ENCODE data around the gene ATP10B.

ATP10B gene

GRCh38 chr5:160565376-160565775 is 286.6 kb downstream of the ATP10B start:
- in situ Hi-C loops (cut with HindIII; ENCODE audit: low sequenced_read_pairs): no loop called here

- in situ Hi-C loops (cut with HindIII; ENCODE audit: low sequenced_read_pairs): no loop called here
Measured at GRCh38 chr5:160556846-160557245, 295.2 kb downstream of the ATP10B start.

DNA sequence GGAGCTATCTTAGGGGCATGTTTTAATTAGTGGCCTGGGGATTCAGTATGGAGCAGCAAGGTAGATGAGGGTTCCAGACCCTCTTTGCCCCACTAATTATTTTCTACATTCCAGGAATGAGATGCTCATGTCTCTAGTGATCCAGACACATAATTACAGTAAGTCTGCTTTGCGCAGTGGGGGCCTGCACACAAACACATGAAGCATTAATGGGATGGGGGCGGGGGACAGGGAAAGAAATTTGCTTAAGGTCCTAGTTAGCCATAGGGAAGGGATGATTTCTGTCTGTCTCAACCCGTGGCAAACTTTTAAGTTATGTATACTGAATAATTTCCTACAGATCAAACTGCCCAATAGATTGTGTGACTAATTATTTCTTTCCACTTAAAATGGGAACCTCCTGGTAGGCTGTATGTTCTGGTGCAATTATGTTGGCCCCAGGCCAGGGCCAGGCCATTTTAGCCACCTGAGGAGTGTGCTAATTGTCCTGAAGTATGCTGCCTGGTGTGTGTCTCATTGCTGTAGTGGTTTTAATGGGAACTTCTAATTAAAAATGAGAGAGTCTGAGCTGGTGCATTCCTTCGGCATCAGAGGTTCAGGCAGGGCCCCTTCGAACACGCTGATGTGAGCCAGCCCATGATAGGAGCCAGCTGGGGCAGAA is 295.9 kb downstream of the ATP10B start:
- in situ Hi-C loops (cut with HindIII; ENCODE audit: low sequenced_read_pairs): no loop called here

DNA sequence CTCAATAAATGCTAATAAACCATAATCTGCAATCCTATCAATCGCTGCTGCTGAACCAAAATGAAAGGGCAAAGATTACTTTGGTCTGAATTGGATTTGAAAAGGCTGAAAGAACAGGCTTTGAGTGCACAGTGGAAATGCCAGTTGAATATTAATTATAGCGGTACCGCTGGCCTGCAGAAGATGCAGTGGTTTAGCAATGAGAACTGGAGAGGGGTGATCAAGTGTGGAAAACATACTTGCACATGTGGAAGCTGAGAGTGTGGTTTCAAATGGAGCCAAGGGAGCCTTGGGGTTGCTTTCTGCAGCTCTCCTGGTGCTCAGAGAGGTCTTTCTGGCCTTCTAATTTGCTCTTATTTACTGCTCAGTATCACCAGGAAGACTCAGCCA is 296.4 kb downstream of the ATP10B start:
- in situ Hi-C loops (cut with HindIII; ENCODE audit: low sequenced_read_pairs): no loop called here

DNA sequence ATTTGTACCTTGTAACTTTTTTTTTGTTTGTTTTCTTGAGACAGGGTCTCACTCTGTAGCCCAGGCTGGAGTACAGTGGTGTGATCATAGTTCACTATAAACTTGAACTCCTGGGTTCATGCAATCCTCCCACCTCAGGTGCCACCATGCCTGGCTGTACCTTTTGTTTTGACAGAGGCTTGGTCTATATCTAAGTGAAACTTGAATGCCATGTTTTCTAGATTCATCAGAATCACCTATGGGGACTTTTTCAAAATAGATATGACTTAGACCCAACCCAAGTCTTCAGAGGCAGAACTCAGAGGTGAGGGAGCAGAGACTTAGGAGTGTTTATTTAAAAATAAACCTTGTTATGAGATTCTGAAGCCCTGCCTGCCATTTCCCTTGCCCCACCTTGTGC is 301.9 kb downstream of the ATP10B start:
- in situ Hi-C loops (cut with HindIII; ENCODE audit: low sequenced_read_pairs): no loop called here

DNA sequence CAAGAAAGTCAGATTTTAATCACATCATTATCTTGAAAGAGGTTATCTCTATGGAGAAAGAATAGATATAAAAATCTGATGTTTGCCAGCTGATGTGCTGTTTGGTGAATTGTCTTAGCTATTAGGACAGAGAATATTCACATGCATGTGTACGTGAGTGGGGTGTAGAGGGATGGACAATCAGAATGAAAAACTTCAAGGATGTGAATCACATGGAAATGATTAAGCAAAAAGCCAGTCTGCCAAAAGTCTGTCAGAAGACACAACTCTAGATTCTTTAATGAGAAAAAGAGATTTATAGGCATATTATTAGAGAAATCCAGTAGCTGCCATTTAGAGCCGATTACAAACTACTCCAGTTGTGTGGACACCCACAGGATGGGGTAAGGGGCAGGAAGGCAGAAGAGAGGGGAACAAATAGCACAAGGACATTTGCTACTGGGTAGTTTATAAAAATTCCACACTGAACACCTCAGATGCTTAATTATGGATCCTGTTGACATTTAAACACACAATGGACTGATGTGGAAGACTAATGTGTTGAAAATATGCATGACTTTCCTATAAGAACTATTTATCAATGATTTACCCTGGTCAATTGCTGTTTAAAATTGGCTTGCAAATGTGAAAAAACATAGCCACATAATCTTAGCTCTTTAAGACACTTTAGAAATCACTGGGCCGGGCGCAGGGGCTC is 302.9 kb downstream of the ATP10B start:
- in situ Hi-C loops (cut with HindIII; ENCODE audit: low sequenced_read_pairs): no loop called here

GRCh38 chr5:160547872-160548271 is 304.1 kb downstream of the ATP10B start:
- in situ Hi-C loops (cut with HindIII; ENCODE audit: low sequenced_read_pairs): no loop called here

DNA sequence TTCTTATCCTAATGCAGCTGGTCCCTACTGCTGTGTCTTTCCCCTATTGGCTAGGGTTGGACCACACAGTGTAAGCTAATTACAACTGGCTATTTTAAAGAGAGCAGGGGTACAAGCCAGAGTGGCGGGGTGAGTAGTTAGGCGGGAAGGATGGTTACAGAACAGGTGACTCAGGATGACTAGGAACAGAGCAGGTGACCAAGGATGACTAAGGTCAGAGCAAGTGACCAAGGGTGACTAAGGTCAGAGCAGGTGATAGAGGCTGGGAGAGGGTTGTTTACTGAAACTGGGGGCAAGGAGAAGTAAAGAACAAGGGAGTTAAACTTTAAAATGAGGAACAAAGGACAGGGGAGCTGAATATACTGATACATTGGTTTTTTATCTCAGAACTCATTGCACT is 304.9 kb downstream of the ATP10B start:
- in situ Hi-C loops (cut with HindIII; ENCODE audit: low sequenced_read_pairs): no loop called here

GRCh38 chr5:160545832-160546231 is 306.2 kb downstream of the ATP10B start:
- in situ Hi-C loops (cut with HindIII; ENCODE audit: low sequenced_read_pairs): no loop called here

DNA sequence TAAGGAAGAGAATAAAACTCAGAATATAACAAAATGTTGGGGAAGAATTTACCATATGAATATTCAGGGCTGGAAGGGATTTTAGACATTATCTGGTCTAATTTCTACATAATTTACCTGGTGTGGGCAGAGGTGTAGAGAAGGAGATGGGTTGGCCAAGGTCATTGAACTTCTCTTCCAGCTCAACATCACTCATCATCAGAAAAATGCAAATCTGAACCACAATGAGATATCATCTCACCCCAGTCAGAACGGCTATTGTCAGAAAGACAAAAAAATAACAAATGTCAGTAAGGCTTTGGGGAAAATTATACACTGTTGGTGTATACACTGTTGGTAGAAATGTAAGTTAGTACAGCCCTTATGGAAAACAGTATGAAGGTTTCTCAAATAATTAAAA is 308.6 kb downstream of the ATP10B start:
- in situ Hi-C loops (cut with HindIII; ENCODE audit: low sequenced_read_pairs): no loop called here

DNA sequence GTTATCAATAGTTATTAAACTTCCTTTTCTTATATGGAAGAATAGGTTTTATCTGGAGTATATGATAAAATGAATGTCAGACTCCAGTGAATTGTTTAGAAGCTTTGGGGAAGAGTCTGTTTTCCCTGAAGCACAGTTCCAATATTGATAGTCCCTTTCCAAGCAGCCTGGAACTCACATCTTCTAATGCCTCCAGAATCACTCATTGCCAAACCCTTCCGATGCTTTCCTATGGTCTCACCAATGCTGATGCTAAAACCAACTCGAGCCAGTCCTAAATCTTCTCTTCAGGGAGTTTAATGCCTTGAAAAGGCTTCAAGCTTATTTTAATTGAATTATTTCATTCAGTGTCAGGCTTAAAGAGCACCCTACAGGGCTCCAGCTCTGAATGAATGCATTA is 309.2 kb downstream of the ATP10B start:
- in situ Hi-C loops (cut with HindIII; ENCODE audit: low sequenced_read_pairs): no loop called here

DNA sequence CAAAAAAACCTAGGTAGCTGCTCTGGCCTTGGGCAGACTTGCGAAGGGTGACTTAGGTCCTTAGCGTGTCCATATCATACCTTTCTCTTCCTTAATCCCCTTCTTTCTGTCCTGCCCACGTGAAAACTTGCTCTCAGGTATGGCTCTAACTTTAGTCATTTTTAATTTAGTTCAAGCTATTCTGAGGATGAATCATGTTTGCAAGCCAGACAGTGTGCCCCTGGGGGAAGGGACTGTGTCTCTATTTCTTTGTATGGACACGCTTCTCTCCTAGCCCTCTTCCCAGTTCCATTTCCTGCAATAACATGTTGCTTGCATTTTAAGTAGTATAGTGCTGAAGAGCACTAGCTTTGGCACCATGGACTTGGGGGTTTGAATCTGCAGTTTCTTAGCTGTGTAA is 309.7 kb downstream of the ATP10B start:
- in situ Hi-C loops (cut with HindIII; ENCODE audit: low sequenced_read_pairs): no loop called here

DNA sequence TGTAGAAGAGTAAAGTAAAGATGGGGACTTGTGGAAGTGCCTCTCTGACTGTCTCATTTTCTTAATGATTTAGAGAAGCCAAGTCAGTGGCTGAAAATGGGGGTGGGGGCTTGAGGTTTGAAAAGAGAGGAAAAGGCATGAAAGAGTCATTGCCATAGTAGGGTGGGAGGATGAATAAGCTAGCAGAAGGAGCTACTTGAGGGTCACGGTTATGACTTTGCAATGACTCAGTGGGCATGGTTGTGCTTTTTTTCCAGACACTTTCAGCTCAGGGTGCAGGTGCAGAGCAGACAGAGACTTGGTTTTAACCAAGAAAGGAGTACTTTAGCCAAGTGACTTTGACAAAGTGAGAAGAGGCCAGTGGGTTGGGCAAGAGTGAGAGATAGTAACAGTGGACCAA is 312.6 kb downstream of the ATP10B start:
- in situ Hi-C loops (cut with HindIII; ENCODE audit: low sequenced_read_pairs): no loop called here

GRCh38 chr5:160537940-160538339 is 314.1 kb downstream of the ATP10B start:
- in situ Hi-C loops (cut with HindIII; ENCODE audit: low sequenced_read_pairs): no loop called here

DNA sequence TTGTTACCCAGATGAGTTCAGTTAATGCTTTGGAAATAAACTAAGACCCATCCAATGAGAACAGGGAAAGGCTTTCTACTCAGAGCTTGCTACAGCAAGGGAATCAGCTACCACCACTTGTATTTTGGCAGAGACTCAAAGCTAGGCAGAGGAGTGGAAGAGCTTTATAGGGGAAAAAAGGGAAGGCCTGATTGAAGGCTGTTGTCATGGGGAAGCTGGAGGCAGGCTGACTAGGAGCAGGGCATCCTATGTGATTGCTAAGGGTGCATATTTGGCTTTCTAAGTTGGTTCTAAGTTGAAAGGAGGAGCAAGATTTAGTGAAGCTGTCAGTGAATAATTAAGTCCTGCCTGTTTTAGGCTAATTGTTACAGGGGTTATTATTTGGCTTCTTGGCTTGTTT is 314.9 kb downstream of the ATP10B start:
- in situ Hi-C loops (cut with HindIII; ENCODE audit: low sequenced_read_pairs): no loop called here

DNA sequence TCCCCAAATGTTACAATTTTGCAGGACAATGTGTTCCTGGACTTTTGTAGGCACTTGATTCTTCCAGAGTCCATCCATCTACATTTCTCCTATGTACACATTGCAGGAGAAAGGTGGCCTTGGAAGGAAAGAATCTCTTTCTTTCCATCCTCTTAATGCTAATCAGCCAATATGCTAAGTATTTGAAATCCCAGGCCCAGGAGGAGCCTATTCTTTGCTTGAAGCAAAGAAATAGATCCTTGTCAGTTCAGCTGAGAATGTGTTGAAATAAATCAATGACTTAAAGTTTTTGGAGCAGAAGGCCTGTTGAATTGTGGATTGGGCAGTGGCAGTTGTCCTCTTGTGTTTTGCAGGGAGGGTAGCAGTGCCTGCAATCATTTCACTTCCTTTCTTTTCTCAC is 317.1 kb downstream of the ATP10B start:
- in situ Hi-C loops (cut with HindIII; ENCODE audit: low sequenced_read_pairs): no loop called here

- in situ Hi-C loops (cut with HindIII; ENCODE audit: low sequenced_read_pairs): no loop called here
Measured at GRCh38 chr5:160534125-160534524, 317.9 kb downstream of the ATP10B start.

DNA sequence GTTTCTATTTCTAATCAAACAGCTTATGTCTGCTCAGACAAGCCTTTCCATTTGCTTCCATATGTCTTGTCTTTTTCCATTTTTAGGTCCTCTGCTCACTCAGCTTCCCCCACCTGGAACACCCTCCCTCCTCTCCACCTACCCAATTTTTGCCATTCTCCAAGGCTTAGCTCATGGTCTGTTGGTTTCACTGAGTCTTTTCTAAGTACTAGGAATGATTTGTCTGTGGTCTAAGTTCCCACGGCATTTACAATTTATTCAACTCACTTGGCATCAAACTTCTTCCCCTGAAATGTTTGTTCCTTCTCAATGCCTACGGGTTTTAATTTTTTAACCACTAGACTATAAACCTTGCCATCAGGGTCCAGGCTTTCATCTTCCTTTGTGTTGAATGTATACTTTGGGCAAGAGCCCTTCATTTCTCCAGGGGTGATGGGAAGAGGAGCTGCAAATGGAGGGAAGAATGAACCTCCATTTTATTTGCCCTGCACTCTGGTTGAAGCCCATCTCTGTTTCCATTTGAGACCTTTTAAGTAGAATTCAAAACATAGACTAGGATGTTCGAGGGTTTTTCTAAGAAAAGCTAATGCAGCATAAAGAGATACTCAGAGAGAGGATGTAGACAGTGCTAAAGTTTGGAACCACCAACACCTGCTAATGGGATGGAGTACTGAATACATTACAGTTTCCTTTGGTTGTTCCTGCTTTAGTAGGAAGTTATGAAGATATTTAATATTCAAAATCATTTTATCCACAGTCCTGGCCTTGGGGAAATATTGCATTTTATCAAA is 326.3 kb downstream of the ATP10B start:
- in situ Hi-C loops (cut with HindIII; ENCODE audit: low sequenced_read_pairs): no loop called here

GRCh38 chr5:160524827-160525226 is 327.2 kb downstream of the ATP10B start:
- in situ Hi-C loops (cut with HindIII; ENCODE audit: low sequenced_read_pairs): no loop called here

DNA sequence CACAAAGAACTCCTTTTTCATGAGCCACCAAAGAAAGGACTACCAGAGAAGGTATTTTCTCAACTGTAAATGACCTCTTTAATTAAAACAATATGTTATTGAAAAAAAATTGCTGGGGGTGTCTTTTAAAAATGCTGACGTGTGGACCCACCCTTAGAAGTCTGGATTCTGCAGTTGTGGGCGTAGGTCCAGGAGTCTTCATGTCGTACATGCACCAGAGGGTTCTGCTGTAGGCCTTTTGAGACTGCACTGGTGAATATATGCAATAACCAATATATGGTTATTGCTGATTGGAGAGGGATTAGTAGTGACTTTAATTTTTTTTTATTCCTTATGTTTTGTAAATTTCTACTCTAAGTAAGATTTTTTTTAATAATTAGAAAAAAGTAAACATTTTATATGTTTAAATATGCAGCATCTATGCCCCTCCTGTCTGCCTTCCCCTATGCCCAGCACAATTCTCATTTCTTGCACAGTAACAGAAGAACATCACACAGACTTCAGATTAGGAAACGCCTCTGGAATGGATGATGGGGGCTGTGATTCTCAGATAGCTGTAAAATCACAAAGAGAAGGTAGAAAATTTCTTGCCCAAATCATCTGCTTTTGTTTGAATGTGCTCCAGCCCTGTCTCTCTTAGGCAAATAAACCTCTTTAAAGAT is 328.4 kb downstream of the ATP10B start:
- in situ Hi-C loops (cut with HindIII; ENCODE audit: low sequenced_read_pairs): no loop called here

DNA sequence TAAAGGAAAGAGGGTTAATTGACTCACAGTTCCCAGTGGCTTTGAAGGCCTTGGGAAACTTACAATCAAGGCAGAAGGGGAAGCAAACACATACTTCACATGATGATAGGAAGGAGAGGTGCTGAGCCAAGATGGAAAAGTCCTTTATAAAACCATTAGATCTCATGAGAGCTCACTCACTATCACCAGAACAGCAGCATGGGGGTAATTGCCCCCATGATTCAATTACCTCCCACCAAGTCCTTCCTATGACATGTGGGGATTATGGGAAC is 330.7 kb downstream of the ATP10B start:
- in situ Hi-C loops (cut with HindIII; ENCODE audit: low sequenced_read_pairs): no loop called here
